Stomach (tissue), 4 donors: ENCODE measurements around the gene SPAG16.

Source experiments
- POLR2A ChIP-seq, 4 donors: fragments of 450-650 bp; IDR thresholded peaks; one replicate each; pipeline ENCODE4 v1.6.1; 2016; ENCODE audit warnings: antibody characterized with exemption in 4 of 4, control low read depth in 2 of 4, mild to moderate bottlenecking in 1 of 4, moderate library complexity in 1 of 4
- TF ChIP-seq, protein P1 (sequence below), 7 experiments: fragments of 450-650 bp in 4 of 7; fragments of 200-600 bp in 3 of 7; sonication (generic) in 3 of 7; IDR thresholded peaks; one replicate each; pipeline ENCODE4 v1.5.1; 2016 to 2019; ENCODE audit warnings: antibody characterized with exemption in 7 of 7, control low read depth in 2 of 7, mild to moderate bottlenecking in 1 of 7

DNA sequence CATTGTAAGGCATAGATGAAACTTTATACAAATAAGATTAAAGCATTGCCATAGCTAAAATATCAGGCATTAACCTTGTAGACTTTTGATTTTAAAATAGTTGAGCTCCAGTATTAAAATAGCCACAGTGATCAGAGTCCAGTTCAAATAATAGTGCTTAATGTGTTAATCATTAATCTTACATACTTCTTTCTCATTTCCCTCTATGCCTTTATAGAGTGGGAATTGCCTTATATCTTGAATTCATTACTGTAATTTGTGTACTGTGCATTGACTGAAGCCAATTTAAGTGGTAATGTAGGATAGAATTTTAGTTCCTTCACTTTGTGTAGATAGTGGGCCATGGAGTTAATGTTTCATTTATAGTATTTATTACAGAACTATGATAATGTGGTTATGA lies 577.4 kb downstream of the SPAG16 start:
- TF ChIP-seq, protein P1, sequence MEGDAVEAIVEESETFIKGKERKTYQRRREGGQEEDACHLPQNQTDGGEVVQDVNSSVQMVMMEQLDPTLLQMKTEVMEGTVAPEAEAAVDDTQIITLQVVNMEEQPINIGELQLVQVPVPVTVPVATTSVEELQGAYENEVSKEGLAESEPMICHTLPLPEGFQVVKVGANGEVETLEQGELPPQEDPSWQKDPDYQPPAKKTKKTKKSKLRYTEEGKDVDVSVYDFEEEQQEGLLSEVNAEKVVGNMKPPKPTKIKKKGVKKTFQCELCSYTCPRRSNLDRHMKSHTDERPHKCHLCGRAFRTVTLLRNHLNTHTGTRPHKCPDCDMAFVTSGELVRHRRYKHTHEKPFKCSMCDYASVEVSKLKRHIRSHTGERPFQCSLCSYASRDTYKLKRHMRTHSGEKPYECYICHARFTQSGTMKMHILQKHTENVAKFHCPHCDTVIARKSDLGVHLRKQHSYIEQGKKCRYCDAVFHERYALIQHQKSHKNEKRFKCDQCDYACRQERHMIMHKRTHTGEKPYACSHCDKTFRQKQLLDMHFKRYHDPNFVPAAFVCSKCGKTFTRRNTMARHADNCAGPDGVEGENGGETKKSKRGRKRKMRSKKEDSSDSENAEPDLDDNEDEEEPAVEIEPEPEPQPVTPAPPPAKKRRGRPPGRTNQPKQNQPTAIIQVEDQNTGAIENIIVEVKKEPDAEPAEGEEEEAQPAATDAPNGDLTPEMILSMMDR (IDR thresholded peaks at IDR 0.05), result no peak
- TF ChIP-seq POLR2A (IDR thresholded peaks at IDR 0.05), result no peak
